Fibroblast of skin of abdomen (primary cell): ENCODE measurements around the gene HOGA1.
"Not testable (repeated sequence)": the region's sequence is repeated elsewhere in the genome, so short reads cannot be mapped to it uniquely, and the experiment has no call there.

Experiments used
- DNase-seq: peaks from one replicate; pipeline ENCODE4 v3.0.0-alpha.2; 2013

HOGA1 gene

DNA sequence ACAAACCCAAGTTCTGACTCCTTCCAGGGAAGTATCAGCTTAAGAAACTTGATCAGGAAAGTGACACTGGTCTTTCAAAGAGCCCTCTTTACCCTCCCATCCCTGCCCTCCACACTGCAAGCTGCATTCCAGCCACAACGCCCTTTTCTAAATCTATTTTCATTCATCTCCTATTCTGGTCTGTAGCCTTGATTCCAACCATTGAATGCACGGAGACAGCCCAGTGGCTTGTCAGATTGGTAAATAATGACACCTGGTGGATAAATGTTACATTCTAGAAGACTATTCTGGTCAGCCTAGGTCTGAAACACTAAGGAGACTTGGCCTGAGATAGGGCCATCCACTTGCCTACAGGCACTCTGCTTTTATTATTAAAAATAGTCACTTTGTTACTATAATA, 28.2 kb downstream of the HOGA1 start:
- DNase-seq, result peak; percentile 45

- no peak for DNase-seq
Measured at GRCh38 chr10:97618285-97618684, 34.1 kb downstream of the HOGA1 start.

DNA sequence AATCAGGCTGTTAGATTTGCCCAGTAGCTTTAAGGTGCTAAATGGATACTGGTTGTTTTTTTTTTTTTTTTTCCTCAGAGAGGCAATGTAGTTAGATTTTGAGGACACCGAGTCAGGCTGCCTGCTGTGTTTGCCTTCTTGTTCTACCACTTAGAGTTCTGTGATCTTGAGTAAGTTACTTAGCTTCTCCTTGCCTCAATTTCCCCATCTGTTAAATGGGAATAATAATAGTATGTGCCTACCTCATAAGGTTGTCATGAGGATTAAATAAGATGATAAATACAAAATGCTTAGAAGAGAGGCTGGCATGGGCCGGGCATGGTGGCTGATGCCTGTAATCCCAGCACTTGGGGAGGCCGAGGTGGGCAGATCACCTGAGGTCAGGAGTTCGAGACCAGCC, 34.5 kb downstream of the HOGA1 start:
- DNase-seq, result no peak

GRCh38 chr10:97623277-97623676, 39.1 kb downstream of the HOGA1 start:
- DNase-seq, result no peak

DNA sequence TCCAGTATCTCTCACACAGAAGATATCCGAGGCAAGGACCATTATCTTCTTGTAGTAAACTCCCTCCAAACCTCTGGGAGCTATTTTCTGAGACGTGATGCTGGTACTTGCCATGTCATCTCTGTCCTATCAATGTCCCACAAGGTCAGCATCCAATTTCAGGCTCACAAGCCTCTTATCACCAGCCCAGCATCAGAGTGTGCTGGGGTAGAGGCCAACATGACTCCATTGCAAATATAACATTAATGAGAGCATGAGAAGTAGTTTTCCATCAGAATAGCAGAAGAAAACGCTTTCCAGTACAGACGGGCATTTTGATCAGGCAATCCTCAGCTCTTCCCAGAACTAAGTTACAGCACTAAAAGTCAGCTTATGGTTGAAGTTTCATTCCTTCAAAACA, 43.5 kb downstream of the HOGA1 start:
- no peak for DNase-seq

- no peak for DNase-seq
Measured at GRCh38 chr10:97628228-97628627, 44.0 kb downstream of the HOGA1 start.

DNA sequence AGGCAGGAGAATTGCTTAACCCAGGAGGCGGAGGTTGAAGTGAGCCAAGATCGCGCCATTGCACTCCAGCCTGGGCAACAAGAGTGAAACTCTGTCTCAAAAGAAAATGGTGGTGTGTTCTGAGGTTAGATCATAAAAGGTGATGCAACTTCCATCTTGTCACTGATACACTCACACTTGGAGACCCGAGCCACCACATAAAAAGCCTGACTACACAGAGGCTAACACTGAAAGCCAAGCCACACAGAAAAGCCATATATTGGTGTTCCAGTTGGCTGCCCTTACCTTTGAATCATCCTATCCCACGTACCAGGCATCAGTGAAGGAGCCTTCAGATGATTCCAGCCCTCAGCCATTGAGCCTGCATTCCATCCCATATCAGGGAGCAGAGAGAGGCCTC, 45.1 kb downstream of the HOGA1 start:
- no peak for DNase-seq

- DNase-seq, result peak; percentile 21
Measured at GRCh38 chr10:97631098-97631497, 46.9 kb downstream of the HOGA1 start.

GRCh38 chr10:97632949-97633884, 49.0 kb downstream of the HOGA1 start, which contains the start of gene MORN4:
Gene MORN4 (minus strand): TSS chr10:97633500. CDS start chr10:97619653, 13,847 bp downstream.
- DNase-seq, result peak; percentile 93

- peak; percentile 13 for DNase-seq
Measured at GRCh38 chr10:97633921-97634320, 49.7 kb downstream of the HOGA1 start.

DNA sequence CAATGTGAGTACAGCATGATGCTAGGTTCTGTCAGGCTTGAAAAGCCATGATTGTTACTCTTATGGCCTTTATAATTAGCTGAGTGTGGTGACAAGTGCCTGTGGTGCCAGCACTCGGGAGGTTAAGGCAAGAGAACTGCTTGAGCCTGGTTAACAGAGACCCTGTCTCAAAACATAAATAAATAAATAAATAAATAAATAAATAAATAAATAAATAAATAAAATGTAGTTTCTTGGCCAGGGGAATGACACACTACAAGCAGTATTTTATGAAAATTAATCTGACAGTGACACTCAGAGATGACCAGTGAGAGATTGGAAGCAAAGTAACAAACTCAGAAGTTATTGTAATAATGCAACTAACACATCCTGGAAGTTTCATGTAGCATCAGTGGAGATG, 51.4 kb downstream of the HOGA1 start:
- DNase-seq, result no peak

GRCh38 chr10:97639090-97639489, 54.9 kb downstream of the HOGA1 start:
- not testable (repeated sequence) for DNase-seq

GRCh38 chr10:97640174-97640867, 56.1 kb downstream of the HOGA1 start, which contains the start of gene PI4K2A:
Gene PI4K2A (plus strand): TSS chr10:97640671. CDS start chr10:97640743, 72 bp downstream.
- peak; percentile 99 for DNase-seq

DNA sequence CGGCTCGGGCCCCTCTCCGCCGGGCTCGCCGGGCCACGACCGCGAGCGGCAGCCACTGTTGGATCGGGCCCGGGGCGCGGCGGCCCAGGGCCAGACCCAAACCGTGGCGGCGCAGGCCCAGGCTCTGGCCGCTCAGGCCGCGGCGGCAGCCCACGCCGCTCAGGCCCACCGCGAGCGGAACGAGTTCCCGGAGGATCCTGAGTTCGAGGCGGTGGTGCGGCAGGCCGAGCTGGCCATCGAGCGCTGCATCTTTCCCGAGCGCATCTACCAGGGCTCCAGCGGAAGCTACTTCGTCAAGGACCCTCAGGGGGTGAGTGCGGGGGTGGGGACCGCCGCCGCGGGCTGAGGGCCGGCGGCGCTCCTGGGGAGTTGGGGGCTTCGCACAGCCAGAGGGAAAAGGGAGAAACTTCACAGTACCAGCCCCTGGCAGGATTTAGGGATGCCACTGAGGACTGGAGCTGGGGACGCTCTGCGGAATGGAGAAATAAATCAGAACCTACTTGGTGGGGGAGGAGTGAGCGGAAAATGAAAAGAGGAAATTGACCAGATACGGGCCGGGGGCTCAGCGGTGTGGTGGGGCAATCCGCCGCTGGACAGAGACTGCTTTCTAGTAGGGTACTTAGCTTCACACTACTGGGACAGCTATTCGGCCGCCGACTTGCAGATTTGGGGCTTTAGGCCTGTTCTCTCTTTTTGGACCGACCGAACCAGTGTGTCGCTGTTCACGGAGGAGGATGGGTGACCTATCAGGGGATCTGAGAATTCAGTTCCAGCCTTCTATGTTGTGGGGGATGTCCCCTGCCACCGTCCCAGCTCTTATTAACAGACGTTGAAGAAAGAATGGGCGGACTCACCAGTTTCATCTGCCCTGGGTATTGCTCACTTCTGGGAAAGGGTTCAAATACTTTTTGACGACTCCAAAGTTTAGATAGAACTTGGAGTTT, 57.0 kb downstream of the HOGA1 start:
- DNase-seq, result peak; percentile 32

GRCh38 chr10:97642471-97643159, 58.4 kb downstream of the HOGA1 start:
- DNase-seq, result not testable (repeated sequence)

- DNase-seq, result no peak
Measured at GRCh38 chr10:97643441-97643985, 59.3 kb downstream of the HOGA1 start.

DNA sequence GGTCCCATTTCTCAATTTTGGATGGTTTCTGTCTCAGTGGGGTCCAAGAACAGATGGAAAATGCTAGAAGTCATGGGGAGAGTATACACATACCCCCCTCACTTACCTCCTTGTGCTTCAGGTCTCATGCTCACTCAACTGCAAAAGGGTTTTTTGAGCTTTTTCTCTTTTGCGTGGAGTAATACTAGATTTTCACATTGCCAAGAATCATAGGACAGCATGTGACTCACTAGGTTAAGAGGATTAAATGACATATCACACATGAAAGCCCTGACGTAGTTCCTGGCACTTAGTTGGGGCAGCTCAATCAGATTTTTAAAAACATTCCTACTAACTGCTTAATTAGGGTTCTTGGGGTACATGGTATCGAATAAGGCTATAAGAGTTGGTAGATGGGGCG, 60.7 kb downstream of the HOGA1 start:
- DNase-seq, result no peak

DNA sequence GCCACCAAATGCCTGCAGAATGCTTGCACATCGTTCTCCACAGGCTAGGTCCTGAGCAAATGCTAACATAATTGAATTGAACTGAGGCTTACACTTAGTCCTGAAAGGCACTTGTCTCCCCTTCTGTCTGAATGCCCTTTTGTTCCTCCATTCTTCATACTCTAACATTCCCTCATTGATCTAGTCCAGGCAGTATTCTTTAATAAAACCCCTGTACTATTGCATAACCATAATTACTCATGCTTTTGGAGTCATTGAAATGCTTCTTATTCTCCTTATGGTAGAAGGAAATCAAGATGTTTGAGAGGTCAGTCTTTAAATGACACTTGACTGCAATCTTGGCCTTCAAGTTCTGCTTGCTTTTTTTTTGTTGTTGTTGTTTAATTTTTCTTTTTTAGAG, 63.4 kb downstream of the HOGA1 start:
- DNase-seq, result peak; percentile 55

DNA sequence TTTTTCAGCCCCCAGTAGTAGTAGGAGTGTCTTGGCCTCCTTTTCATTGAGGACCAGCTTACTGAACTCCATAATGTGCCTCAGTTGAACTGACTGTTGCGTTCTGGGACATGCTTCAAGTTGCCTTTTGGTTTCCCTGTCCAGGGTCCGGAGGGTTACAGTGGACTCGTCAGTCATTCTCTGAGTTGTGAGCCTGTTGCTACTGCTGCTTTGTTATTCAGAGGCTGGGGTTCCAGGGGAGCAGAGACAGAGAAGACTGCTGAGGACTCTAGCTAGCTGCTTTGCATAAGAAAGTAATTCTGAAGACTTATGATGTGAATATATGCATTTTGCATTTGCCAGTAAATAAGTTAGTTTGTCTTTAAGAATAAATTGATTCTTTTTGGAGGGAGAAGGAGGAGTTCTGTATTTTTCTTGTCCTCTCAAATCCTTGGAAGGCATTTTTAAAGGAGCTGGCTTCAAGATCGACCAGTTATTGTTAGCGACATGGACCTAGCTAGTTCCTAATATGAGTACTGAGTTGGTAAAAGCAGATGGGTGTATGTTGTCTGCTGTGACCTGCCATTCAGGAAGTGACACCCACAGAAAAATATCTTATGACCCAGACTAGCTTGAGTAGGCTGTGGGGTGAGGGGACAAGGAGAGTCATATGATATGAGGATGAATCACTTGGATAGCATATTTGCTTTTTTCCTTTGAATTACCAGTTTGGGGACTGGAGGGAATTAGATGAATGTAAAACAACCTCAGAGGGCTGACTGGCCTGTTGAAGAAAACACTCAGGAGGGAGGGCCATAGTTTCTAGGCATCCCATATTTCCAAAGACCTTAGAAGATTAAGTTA, 64.6 kb downstream of the HOGA1 start:
- DNase-seq, result peak; percentile 95

- not testable (repeated sequence) for DNase-seq
Measured at GRCh38 chr10:97649405-97649750, 65.2 kb downstream of the HOGA1 start.

- DNase-seq, result no peak
Measured at GRCh38 chr10:97650726-97651125, 66.5 kb downstream of the HOGA1 start.
